Measurements from ENCODE around the gene LMF1. TPM values are rescaled to one million over a fixed set of nuclear protein-coding genes. Genes with fewer than 3 reads are reported as not detected.
A peak's percentile ranks its signal among the peaks of the same experiment; 100 is the strongest.

The LMF1 gene
- total and polyA plus RNA-seq, 2 donors from 2014 or later: 15.4 to 28.6 TPM

DNA sequence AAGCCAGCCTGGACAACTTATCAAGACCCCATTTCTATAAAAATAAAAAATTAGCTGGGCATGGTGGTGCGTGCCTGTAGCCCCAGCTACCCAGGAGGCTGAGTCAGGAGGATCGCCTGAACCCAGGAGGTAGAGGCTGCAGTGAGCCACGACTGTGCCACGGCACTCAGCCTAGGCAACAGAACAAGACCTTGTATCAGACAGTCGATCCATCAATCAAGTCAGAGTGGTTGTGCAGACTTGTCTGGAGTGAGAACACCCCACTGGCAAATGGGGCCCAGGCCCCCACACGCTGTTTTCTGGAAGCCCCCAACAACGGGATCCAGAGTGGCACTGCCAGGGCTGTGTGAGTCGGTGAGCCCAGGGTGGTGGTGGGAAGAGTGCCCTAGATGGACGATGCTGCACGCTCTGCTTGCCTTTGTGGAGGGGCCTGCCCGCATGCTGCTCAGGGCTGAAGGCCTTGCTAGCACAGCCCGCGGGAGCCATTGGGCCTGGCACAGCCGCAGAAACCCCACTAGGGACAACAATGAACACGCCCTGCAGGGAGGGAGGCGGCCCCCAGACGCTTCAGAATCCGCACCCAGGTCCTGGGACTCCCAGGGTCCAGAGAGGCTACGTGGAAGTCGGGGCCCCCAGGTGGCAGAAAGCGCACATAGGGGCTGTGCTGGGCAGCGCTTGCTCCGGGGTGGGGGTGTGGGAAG is 90.2 kb downstream of the LMF1 start:
- FAIRE-seq: no peak
- Histone ChIP-seq H3K4me3 (ENCODE audit: low read length in 3 of 3) (no peak overlapping the region), H3K27me3 (ENCODE audit: control insufficient read depth, insufficient read depth, low read length) (no peaks in the 10 kb centered on the region), H3K9ac (ENCODE audit: low read length in 3 of 3) (no peak overlapping the region), H3K27ac (ENCODE audit: low read depth in 2 of 2, low read length in 2 of 2) (no peak overlapping the region), H3K36me3 (ENCODE audit: control insufficient read depth in 2 of 3, insufficient read depth in 3 of 3, low read length in 3 of 3) (peaks cover 0 to 7% (median 0%) of the 10 kb centered on the region in 3 donors), H3K9me3 (ENCODE audit: control insufficient read depth in 2 of 3, insufficient read depth in 1 of 3, low read length in 3 of 3) (peaks cover 0 to 24% (median 5%) of the 10 kb centered on the region in 3 donors), H3K4me1 (ENCODE audit: control insufficient read depth in 2 of 3, insufficient read depth in 2 of 3, low read depth in 1 of 3, low read length in 3 of 3) (no peaks in the 10 kb centered on the region)
- TF ChIP-seq, protein P1, sequence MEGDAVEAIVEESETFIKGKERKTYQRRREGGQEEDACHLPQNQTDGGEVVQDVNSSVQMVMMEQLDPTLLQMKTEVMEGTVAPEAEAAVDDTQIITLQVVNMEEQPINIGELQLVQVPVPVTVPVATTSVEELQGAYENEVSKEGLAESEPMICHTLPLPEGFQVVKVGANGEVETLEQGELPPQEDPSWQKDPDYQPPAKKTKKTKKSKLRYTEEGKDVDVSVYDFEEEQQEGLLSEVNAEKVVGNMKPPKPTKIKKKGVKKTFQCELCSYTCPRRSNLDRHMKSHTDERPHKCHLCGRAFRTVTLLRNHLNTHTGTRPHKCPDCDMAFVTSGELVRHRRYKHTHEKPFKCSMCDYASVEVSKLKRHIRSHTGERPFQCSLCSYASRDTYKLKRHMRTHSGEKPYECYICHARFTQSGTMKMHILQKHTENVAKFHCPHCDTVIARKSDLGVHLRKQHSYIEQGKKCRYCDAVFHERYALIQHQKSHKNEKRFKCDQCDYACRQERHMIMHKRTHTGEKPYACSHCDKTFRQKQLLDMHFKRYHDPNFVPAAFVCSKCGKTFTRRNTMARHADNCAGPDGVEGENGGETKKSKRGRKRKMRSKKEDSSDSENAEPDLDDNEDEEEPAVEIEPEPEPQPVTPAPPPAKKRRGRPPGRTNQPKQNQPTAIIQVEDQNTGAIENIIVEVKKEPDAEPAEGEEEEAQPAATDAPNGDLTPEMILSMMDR (IDR thresholded peaks at IDR 0.05; ENCODE audit: borderline replicate concordance, extremely low read depth, insufficient read depth): no peak
- intact Hi-C loops (cut with DNase I): no loop called here
- DNase-seq: peak in 2 of 5 donors; percentile 21 to 65

DNA sequence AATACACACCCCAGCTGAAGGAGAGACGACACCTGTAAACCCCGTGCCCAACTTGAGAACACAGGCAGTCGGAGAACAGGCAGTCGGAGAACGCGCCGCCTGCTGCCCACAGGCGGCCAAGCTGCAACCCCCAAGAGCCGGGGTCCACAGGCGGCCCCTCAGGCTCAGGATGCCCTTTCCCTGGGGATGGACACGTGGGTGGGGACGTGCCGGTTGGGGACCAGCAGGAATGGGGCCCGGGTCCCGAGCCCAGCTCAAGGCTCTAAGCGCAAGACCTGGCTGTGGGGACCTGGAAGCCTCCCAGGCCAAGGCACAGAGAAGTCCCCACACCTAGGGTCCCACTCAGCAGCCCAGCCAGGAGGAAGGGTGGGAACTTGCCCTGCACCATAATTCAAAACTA is 90.8 kb downstream of the LMF1 start:
- Histone ChIP-seq H3K36me3 (ENCODE audit: control insufficient read depth in 2 of 3, insufficient read depth in 3 of 3, low read length in 3 of 3) (peaks cover 0 to 7% (median 0%) of the 10 kb centered on the region in 3 donors), H3K9me3 (ENCODE audit: control insufficient read depth in 2 of 3, insufficient read depth in 1 of 3, low read length in 3 of 3) (peaks cover 0 to 18% (median 5%) of the 10 kb centered on the region in 3 donors), H3K9ac (ENCODE audit: low read length in 3 of 3) (no peak overlapping the region), H3K27ac (ENCODE audit: low read depth in 2 of 2, low read length in 2 of 2) (no peak overlapping the region), H3K4me1 (ENCODE audit: control insufficient read depth in 2 of 3, insufficient read depth in 2 of 3, low read depth in 1 of 3, low read length in 3 of 3) (no peaks in the 10 kb centered on the region), H3K4me3 (ENCODE audit: low read length in 3 of 3) (no peak overlapping the region), H3K27me3 (ENCODE audit: control insufficient read depth, insufficient read depth, low read length) (no peaks in the 10 kb centered on the region)
- DNase-seq (peak in 1 of 5 donors; percentile 45), FAIRE-seq (no peak)
- intact Hi-C loops (cut with DNase I): no loop called here
- TF ChIP-seq, protein P1 (IDR thresholded peaks at IDR 0.05; ENCODE audit: borderline replicate concordance, extremely low read depth, insufficient read depth): no peak

DNA sequence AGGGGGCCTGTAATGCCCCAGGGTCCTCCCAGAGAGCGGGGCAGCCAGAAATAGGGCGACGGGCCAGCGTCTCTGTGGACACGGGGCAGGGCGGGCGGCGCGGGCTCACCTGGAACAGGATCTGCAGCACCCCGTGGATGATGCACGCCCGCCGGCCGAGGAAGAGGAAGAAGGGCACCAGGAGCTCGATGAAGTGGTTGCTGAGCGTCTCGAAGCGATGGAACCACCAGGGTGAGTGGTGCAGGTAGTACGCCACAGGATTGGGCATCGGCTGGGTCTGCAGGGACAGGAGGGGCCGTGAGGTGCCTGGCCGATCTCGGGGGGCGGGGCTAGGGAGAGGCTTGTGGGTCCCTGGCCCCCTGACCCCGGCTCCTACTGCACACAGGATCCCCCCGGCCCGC is 91.3 kb downstream of the LMF1 start:
- Histone ChIP-seq H3K4me1 (ENCODE audit: control insufficient read depth in 2 of 3, insufficient read depth in 2 of 3, low read depth in 1 of 3, low read length in 3 of 3) (no peaks in the 10 kb centered on the region), H3K27ac (ENCODE audit: low read depth in 2 of 2, low read length in 2 of 2) (no peak overlapping the region), H3K27me3 (ENCODE audit: control insufficient read depth, insufficient read depth, low read length) (no peaks in the 10 kb centered on the region), H3K9ac (ENCODE audit: low read length in 3 of 3) (no peak overlapping the region), H3K9me3 (ENCODE audit: control insufficient read depth in 2 of 3, insufficient read depth in 1 of 3, low read length in 3 of 3) (peaks cover 0 to 13% (median 5%) of the 10 kb centered on the region in 3 donors), H3K4me3 (ENCODE audit: low read length in 3 of 3) (no peak overlapping the region), H3K36me3 (ENCODE audit: control insufficient read depth in 2 of 3, insufficient read depth in 3 of 3, low read length in 3 of 3) (peaks cover 0 to 1% (median 0%) of the 10 kb centered on the region in 3 donors)
- FAIRE-seq (no peak), DNase-seq (peak in 1 of 5 donors; percentile 70)
- intact Hi-C loops (cut with DNase I): no loop called here
- TF ChIP-seq, protein P1 (IDR thresholded peaks at IDR 0.05; ENCODE audit: borderline replicate concordance, extremely low read depth, insufficient read depth): no peak

Data from kidney (tissue), 14 donors.